ENCODE data around the gene P3H3. TPM values are rescaled to one million over a fixed set of nuclear protein-coding genes. Genes with fewer than 3 reads are reported as not detected.
"Not testable (repeated sequence)": the region's sequence is repeated elsewhere in the genome, so short reads cannot be mapped to it uniquely, and the experiment has no call there.

P3H3 gene
- total and polyA plus RNA-seq, 2 donors = 1.0 to 4.4 TPM

- peaks cover 0 to 4% of the 10 kb centered on the region in 2 donors for H3K9me3 ChIP-seq (ENCODE audit: control insufficient read depth in 2 of 2, insufficient read depth in 1 of 2, low read length in 1 of 2)
- peak overlapping the region in 1 of 2 donors; percentile 5 for H3K4me3 ChIP-seq (ENCODE audit: low read length in 2 of 2)
- H3K36me3 ChIP-seq (ENCODE audit: control insufficient read depth in 2 of 2, insufficient read depth in 2 of 2, low read length in 1 of 2) = peaks cover 26 to 46% of the 10 kb centered on the region in 2 donors
- H3K4me1 ChIP-seq (ENCODE audit: control insufficient read depth in 2 of 2, insufficient read depth in 2 of 2, low read length in 2 of 2) = peaks cover 18 to 60% of the 10 kb centered on the region in 2 donors
- DNase-seq (ENCODE audit: low read depth in 6 of 9, low spot score in 9 of 9) = peak; percentile 61 to 92 (median 83)
- H3K27ac ChIP-seq (ENCODE audit: low read depth in 1 of 2, low read length in 1 of 2) = peak overlapping the region in 1 of 2 donors; percentile 55
- 55% methylated on average over 12 of the region's 12 CpGs for WGBS
- no peaks in the 10 kb centered on the region for H3K27me3 ChIP-seq (ENCODE audit: control insufficient read depth in 2 of 2, insufficient read depth in 1 of 2, low read length in 1 of 2)
Measured at GRCh38 chr12:6869049-6870021, 41.1 kb downstream of the P3H3 start.

DNA sequence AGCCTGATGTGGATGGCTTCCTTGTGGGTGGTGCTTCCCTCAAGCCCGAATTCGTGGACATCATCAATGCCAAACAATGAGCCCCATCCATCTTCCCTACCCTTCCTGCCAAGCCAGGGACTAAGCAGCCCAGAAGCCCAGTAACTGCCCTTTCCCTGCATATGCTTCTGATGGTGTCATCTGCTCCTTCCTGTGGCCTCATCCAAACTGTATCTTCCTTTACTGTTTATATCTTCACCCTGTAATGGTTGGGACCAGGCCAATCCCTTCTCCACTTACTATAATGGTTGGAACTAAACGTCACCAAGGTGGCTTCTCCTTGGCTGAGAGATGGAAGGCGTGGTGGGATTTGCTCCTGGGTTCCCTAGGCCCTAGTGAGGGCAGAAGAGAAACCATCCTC lies 42.1 kb downstream of the P3H3 start:
- WGBS = 95% methylated on average over 4 of the region's 4 CpGs
- Histone ChIP-seq H3K36me3 (ENCODE audit: control insufficient read depth in 2 of 2, insufficient read depth in 2 of 2, low read length in 1 of 2) (peaks cover 18 to 38% of the 10 kb centered on the region in 2 donors), H3K4me1 (ENCODE audit: control insufficient read depth in 2 of 2, insufficient read depth in 2 of 2, low read length in 2 of 2) (peaks cover 18 to 62% of the 10 kb centered on the region in 2 donors)
- H3K9me3 ChIP-seq (ENCODE audit: control insufficient read depth in 2 of 2, insufficient read depth in 1 of 2, low read length in 1 of 2); H3K27me3 ChIP-seq (ENCODE audit: control insufficient read depth in 2 of 2, insufficient read depth in 1 of 2, low read length in 1 of 2); DNase-seq (ENCODE audit: low read depth in 6 of 9, low spot score in 9 of 9); H3K4me3 ChIP-seq (ENCODE audit: low read length in 2 of 2); H3K27ac ChIP-seq (ENCODE audit: low read depth in 1 of 2, low read length in 1 of 2): not testable (repeated sequence)

GRCh38 chr12:6871052-6871957 lies 43.1 kb downstream of the P3H3 start:
- H3K27me3 ChIP-seq (ENCODE audit: control insufficient read depth in 2 of 2, insufficient read depth in 1 of 2, low read length in 1 of 2) = no peaks in the 10 kb centered on the region
- peak overlapping the region in 1 of 2 donors; percentile 6 for H3K4me3 ChIP-seq (ENCODE audit: low read length in 2 of 2)
- peak in 1 of 9 donors; percentile 34 for DNase-seq (ENCODE audit: low read depth in 6 of 9, low spot score in 9 of 9)
- H3K4me1 ChIP-seq (ENCODE audit: control insufficient read depth in 2 of 2, insufficient read depth in 2 of 2, low read length in 2 of 2) = peaks cover 18 to 62% of the 10 kb centered on the region in 2 donors
- WGBS = 88% methylated on average over 12 of the region's 12 CpGs
- peaks cover 0 to 4% of the 10 kb centered on the region in 2 donors for H3K9me3 ChIP-seq (ENCODE audit: control insufficient read depth in 2 of 2, insufficient read depth in 1 of 2, low read length in 1 of 2)
- H3K36me3 ChIP-seq (ENCODE audit: control insufficient read depth in 2 of 2, insufficient read depth in 2 of 2, low read length in 1 of 2) = peaks cover 11 to 28% of the 10 kb centered on the region in 2 donors
- peak overlapping the region in 1 of 2 donors; percentile 38 for H3K27ac ChIP-seq (ENCODE audit: low read depth in 1 of 2, low read length in 1 of 2)

GRCh38 chr12:6872073-6873048 lies 44.2 kb downstream of the P3H3 start:
- peaks cover 0 to 4% of the 10 kb centered on the region in 2 donors for H3K9me3 ChIP-seq (ENCODE audit: control insufficient read depth in 2 of 2, insufficient read depth in 1 of 2, low read length in 1 of 2)
- peaks cover 15 to 54% of the 10 kb centered on the region in 2 donors for H3K4me1 ChIP-seq (ENCODE audit: control insufficient read depth in 2 of 2, insufficient read depth in 2 of 2, low read length in 2 of 2)
- H3K27me3 ChIP-seq (ENCODE audit: control insufficient read depth in 2 of 2, insufficient read depth in 1 of 2, low read length in 1 of 2) = no peaks in the 10 kb centered on the region
- H3K27ac ChIP-seq (ENCODE audit: low read depth in 1 of 2, low read length in 1 of 2) = peak overlapping the region; percentile 80 to 81
- DNase-seq (ENCODE audit: low read depth in 6 of 9, low spot score in 9 of 9) = peak; percentile 48 to 88 (median 77)
- peaks cover 11 to 29% of the 10 kb centered on the region in 2 donors for H3K36me3 ChIP-seq (ENCODE audit: control insufficient read depth in 2 of 2, insufficient read depth in 2 of 2, low read length in 1 of 2)
- H3K4me3 ChIP-seq (ENCODE audit: low read length in 2 of 2) = peak overlapping the region; percentile 81 to 82
- WGBS = 7% methylated on average over 40 of the region's 40 CpGs

- DNase-seq (ENCODE audit: low read depth in 6 of 9, low spot score in 9 of 9) = peak; percentile 85 to 99 (median 98)
- under 1% methylated on average over 66 of the region's 66 CpGs for WGBS
- H3K4me1 ChIP-seq (ENCODE audit: control insufficient read depth in 2 of 2, insufficient read depth in 2 of 2, low read length in 2 of 2) = peaks cover 14 to 50% of the 10 kb centered on the region in 2 donors
- peaks cover 11 to 29% of the 10 kb centered on the region in 2 donors for H3K36me3 ChIP-seq (ENCODE audit: control insufficient read depth in 2 of 2, insufficient read depth in 2 of 2, low read length in 1 of 2)
- peaks cover 0 to 4% of the 10 kb centered on the region in 2 donors for H3K9me3 ChIP-seq (ENCODE audit: control insufficient read depth in 2 of 2, insufficient read depth in 1 of 2, low read length in 1 of 2)
- peak within 1 kb of the TSS; percentile 80 to 88 for H3K27ac ChIP-seq (ENCODE audit: low read depth in 1 of 2, low read length in 1 of 2)
- no peaks in the 10 kb centered on the region for H3K27me3 ChIP-seq (ENCODE audit: control insufficient read depth in 2 of 2, insufficient read depth in 1 of 2, low read length in 1 of 2)
- peak within 1 kb of the TSS; percentile 81 to 82 for H3K4me3 ChIP-seq (ENCODE audit: low read length in 2 of 2)
Measured at GRCh38 chr12:6873094-6874014, 45.1 kb downstream of the P3H3 start, which contains the start of gene SPSB2. TSS of gene SPSB2 (minus strand) at chr12:6873303. CDS start at chr12:6872901, 402 bp downstream.

GRCh38 chr12:6874015-6874368 lies 45.8 kb downstream of the P3H3 start:
- Histone ChIP-seq H3K4me1 (ENCODE audit: control insufficient read depth in 2 of 2, insufficient read depth in 2 of 2, low read length in 2 of 2) (peaks cover 12 to 43% of the 10 kb centered on the region in 2 donors), H3K36me3 (ENCODE audit: control insufficient read depth in 2 of 2, insufficient read depth in 2 of 2, low read length in 1 of 2) (peaks cover 11 to 29% of the 10 kb centered on the region in 2 donors), H3K27ac (ENCODE audit: low read depth in 1 of 2, low read length in 1 of 2) (peak overlapping the region; percentile 67 to 88), H3K4me3 (ENCODE audit: low read length in 2 of 2) (peak overlapping the region; percentile 81 to 82)
- H3K9me3 ChIP-seq (ENCODE audit: control insufficient read depth in 2 of 2, insufficient read depth in 1 of 2, low read length in 1 of 2); H3K27me3 ChIP-seq (ENCODE audit: control insufficient read depth in 2 of 2, insufficient read depth in 1 of 2, low read length in 1 of 2); DNase-seq (ENCODE audit: low read depth in 6 of 9, low spot score in 9 of 9): not testable (repeated sequence)
- 51% methylated on average over 9 of the region's 9 CpGs for WGBS

DNA sequence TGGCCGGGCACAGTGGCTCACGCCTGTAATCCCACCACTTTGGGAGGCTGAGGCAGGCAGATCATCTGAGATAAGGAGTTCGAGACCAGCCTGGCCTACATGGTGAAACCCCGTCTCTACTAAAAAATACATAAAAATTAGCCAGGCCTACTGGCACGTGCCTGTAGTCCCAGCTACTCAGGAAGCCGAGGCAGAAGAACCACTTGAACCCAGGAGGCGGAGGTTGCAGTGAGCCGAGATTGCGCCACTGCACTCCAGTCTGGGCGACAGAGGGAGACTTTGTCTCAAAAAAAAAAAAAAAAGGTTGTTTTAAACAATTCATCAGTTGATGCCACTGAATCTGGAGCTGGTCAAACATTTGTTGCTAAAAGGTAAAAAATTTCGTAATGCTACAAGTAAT lies 51.6 kb downstream of the P3H3 start:
- H3K4me1 ChIP-seq (ENCODE audit: control insufficient read depth in 2 of 2, insufficient read depth in 2 of 2, low read length in 2 of 2); H3K27me3 ChIP-seq (ENCODE audit: control insufficient read depth in 2 of 2, insufficient read depth in 1 of 2, low read length in 1 of 2); H3K9me3 ChIP-seq (ENCODE audit: control insufficient read depth in 2 of 2, insufficient read depth in 1 of 2, low read length in 1 of 2); H3K27ac ChIP-seq (ENCODE audit: low read depth in 1 of 2, low read length in 1 of 2); H3K4me3 ChIP-seq (ENCODE audit: low read length in 2 of 2); DNase-seq (ENCODE audit: low read depth in 6 of 9, low spot score in 9 of 9): not testable (repeated sequence)
- H3K36me3 ChIP-seq (ENCODE audit: control insufficient read depth in 2 of 2, insufficient read depth in 2 of 2, low read length in 1 of 2) = peaks cover 12 to 15% of the 10 kb centered on the region in 2 donors
- WGBS = 96% methylated on average over 11 of the region's 11 CpGs
